HepG2 (cell line): Measurements from ENCODE around the gene MEX3D. TPM values are rescaled to one million over a fixed set of nuclear protein-coding genes. Genes with fewer than 3 reads are reported as not detected.

Experiments used
- ATAC-seq: fragments of 200-7000 bp; cut with Tn5 transposase; 3 replicates; pipeline ENCODE4 v1.9.1; 2020; ENCODE audit warnings: mild to moderate bottlenecking, moderate library complexity
- BruUV-seq: library from RNA; stranded (reverse); fragments of 400-500 nt; replicated peaks from 2 replicates; lab custom pipeline; 2021; lab: Mats Ljungman, UMichigan
- CTCF ChIA-PET: fragments of 300-600 bp; formaldehyde crosslinking; extraction: SDS; loops from one replicate; lab custom pipeline; 2021; ENCODE audit warnings: low total read pairs, inconsistent platforms, low intra/inter-chr PET ratio; lab: Yijun Ruan, JAX
- POLR2A ChIA-PET: fragments of 350-600 bp; sonication (Branson Sonifier 250); formaldehyde crosslinking; loops from one replicate; lab custom pipeline; 2020; ENCODE audit warnings: antibody characterized with exemption, inconsistent platforms; lab: Yijun Ruan, JAX
- DNase-seq: peaks from one replicate; pipeline ENCODE4 v3.0.0-alpha.2; 2015; ENCODE audit warnings: low spot score
- FAIRE-seq: peaks from 3 replicates; lab custom pipeline; 2011; peaks lifted over from hg19 to GRCh38; lab: Jason Lieb, UNC
- H2AFZ ChIP-seq: one replicate; pipeline ENCODE4 v1.6.1; 2011; ENCODE audit warnings: low read length, inconsistent platforms
- H3K27ac ChIP-seq: fragments of 300-600 bp; 3 replicates; pipeline ENCODE4 v1.8.0; 2011; ENCODE audit warnings: mixed run types, mild to moderate bottlenecking, mixed read lengths, low read length, inconsistent platforms; ENCODE audit not compliant: insufficient read depth; ENCODE audit errors: extremely low read length
- H3K27me3 ChIP-seq, 2 experiments: fragments of 200-600 bp in 1 of 2; 2 replicates in 1 of 2; 3 replicates in 1 of 2; pipeline versions ENCODE4 v1.6.0 to v1.8.0; 2011; ENCODE audit warnings: low read length in 2 of 2, mild to moderate bottlenecking in 2 of 2, moderate library complexity in 2 of 2, inconsistent platforms in 1 of 2; ENCODE audit not compliant: insufficient read depth in 2 of 2, control insufficient read depth in 1 of 2
- H3K36me3 ChIP-seq, 2 experiments: fragments of 200-600 bp in 1 of 2; replicated peaks in 1 of 2; 2 replicates in 1 of 2; 3 replicates in 1 of 2; pipeline versions ENCODE4 v1.5.1 to v1.8.0; 2011; ENCODE audit warnings: low read length in 2 of 2, inconsistent platforms in 1 of 2; ENCODE audit not compliant: insufficient read depth in 2 of 2, control insufficient read depth in 1 of 2
- H3K4me1 ChIP-seq: 2 replicates; pipeline ENCODE4 v1.5.1; 2012; ENCODE audit warnings: low read length, inconsistent platforms; ENCODE audit not compliant: insufficient read depth
- H3K4me2 ChIP-seq: 2 replicates; pipeline ENCODE4 v1.6.0; 2011; ENCODE audit warnings: low read depth, low read length, inconsistent platforms
- H3K4me3 ChIP-seq, 3 experiments: fragments of 200-600 bp in 1 of 3; sonication (generic), shearing (Covaris generic) in 1 of 3; replicated peaks in 1 of 3; 2 replicates each; pipeline ENCODE4 v1.5.1; 2011 to 2016; ENCODE audit warnings: low read length in 3 of 3, inconsistent platforms in 2 of 3, low read depth in 2 of 3, mild to moderate bottlenecking in 2 of 3, control low read depth in 1 of 3, mixed read lengths in 1 of 3; ENCODE audit not compliant: insufficient read depth in 1 of 3
- H3K79me2 ChIP-seq: one replicate; pipeline ENCODE4 v1.6.1; 2011; ENCODE audit warnings: low read length, inconsistent platforms; ENCODE audit not compliant: insufficient read depth
- H3K9ac ChIP-seq: 2 replicates; pipeline ENCODE4 v1.6.0; 2011; ENCODE audit warnings: mild to moderate bottlenecking, low read depth, low read length, inconsistent platforms; ENCODE audit not compliant: insufficient read depth
- H3K9me3 ChIP-seq: 2 replicates; pipeline ENCODE4 v1.5.1; 2012; ENCODE audit warnings: mild to moderate bottlenecking, low read length
- H4K20me1 ChIP-seq: 2 replicates; pipeline ENCODE4 v1.6.0; 2011; ENCODE audit warnings: inconsistent platforms, mild to moderate bottlenecking, low read length, moderate library complexity; ENCODE audit not compliant: insufficient read depth
- ARID3A ChIP-seq: IDR thresholded peaks from 2 replicates; pipeline ENCODE4 v1.6.1; 2012; ENCODE audit warnings: low read depth, low read length, improper control_type of control experiment
- ZBTB39 ChIP-seq: sonication (generic); formaldehyde crosslinking; IDR thresholded peaks from 2 replicates; pipeline ENCODE4 v1.5.0; 2020; ENCODE audit warnings: missing genetic modification reagents
- ZNF180 ChIP-seq: sonication (generic); formaldehyde crosslinking; IDR thresholded peaks from 2 replicates; pipeline ENCODE4 v1.4.0; 2020; ENCODE audit warnings: low read depth, missing genetic modification reagents, borderline replicate concordance
- WGBS: methylation state at CpG from one replicate; pipeline ENCODE4 v1.1.6; 2017; ENCODE audit warnings: low lambda C conversion rate; 5-methylcytosine and 5-hydroxymethylcytosine counted together
- in situ Hi-C: cut with HindIII; loops from 2 replicates; pipeline ENCODE4 v1.10.0; 2017; ENCODE audit warnings: low pct_unique_long_range_greater_than_20kb; ENCODE audit not compliant: extremely low pct_ligation_motif_present
- intact Hi-C: fragments of 100-400 bp; cut with micrococcal nuclease; formaldehyde crosslinking; loops from one replicate; pipeline ENCODE4 v1.10.0; 2022; ENCODE audit not compliant: unreplicated experiment
- polyA plus RNA-seq, 8 experiments: library from polyadenylated mRNA; depleted of rRNA in 3 of 8; stranded (reverse) in 7 of 8; unstranded in 1 of 8; fragments of >200 nt; fragmentation: Illumina TruSeq in 4 of 8; extraction: Trizol in 4 of 8; gene quantifications; 2 replicates each; pipeline versions ENCODE4 v1.2.1 to v1.2.3, GENCODE V29; 2011 to 2016; ENCODE audit warnings: low read depth in 4 of 8, missing spikeins in 1 of 8, mixed read lengths in 1 of 8; ENCODE audit not compliant: insufficient read depth in 1 of 8
- total RNA-seq, 5 experiments: library from RNA; depleted of rRNA; stranded (reverse); fragments of >200 nt; fragmentation: Illumina TruSeq; extraction: Trizol; gene quantifications; 2 replicates each; pipeline ENCODE4 v1.2.3, GENCODE V29; 2016; ENCODE audit warnings: low read depth in 1 of 5
- TF ChIP-seq, protein P1 (sequence below): sonication (generic); formaldehyde crosslinking; IDR thresholded peaks from 2 replicates; pipeline ENCODE4 v1.4.0; 2020; ENCODE audit warnings: missing genetic modification reagents

The MEX3D gene
- total and polyA plus RNA-seq, 2 of the 13 experiments (the other 11 are each of a cell fraction or from before 2014, with no cell fraction given), result 3.6 to 17.1 TPM

- no peak overlapping the region for H3K4me3 ChIP-seq
- peaks cover 13 to 26% of the 10 kb centered on the region in 2 experiments for H3K36me3 ChIP-seq
- no peaks in the 10 kb centered on the region; a peak in 2 of 5 replicates for H3K27me3 ChIP-seq
- H3K79me2 ChIP-seq, result peaks cover 41% of the 10 kb centered on the region
- 0 out of 2 replicates have a peak, but pooled peaks have one; percentile 25 for TF ChIP-seq ARID3A
- TF ChIP-seq ZNF180, result no peak
- no peak for TF ChIP-seq ZBTB39 (CRISPR knock-in tag)
- TF ChIP-seq, protein P1, sequence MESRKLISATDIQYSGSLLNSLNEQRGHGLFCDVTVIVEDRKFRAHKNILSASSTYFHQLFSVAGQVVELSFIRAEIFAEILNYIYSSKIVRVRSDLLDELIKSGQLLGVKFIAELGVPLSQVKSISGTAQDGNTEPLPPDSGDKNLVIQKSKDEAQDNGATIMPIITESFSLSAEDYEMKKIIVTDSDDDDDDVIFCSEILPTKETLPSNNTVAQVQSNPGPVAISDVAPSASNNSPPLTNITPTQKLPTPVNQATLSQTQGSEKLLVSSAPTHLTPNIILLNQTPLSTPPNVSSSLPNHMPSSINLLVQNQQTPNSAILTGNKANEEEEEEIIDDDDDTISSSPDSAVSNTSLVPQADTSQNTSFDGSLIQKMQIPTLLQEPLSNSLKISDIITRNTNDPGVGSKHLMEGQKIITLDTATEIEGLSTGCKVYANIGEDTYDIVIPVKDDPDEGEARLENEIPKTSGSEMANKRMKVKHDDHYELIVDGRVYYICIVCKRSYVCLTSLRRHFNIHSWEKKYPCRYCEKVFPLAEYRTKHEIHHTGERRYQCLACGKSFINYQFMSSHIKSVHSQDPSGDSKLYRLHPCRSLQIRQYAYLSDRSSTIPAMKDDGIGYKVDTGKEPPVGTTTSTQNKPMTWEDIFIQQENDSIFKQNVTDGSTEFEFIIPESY (CRISPR knock-in tag), result peak; percentile 49; the same call in 1 of the 2 replicates
- POLR2A ChIA-PET, result interaction anchor here (0.7 to 2.7 kb wide), 2 partner anchors 9 to 10 kb away, joined by 3 to 22 read pairs; partner anchors contain the start of gene MBD3
- ATAC-seq (no peak), DNase-seq (no peak), FAIRE-seq (no peak)
- H3K9ac ChIP-seq, result no peak overlapping the region
- H3K9me3 ChIP-seq, result no peaks in the 10 kb centered on the region
- H3K27ac ChIP-seq, result no peak overlapping the region
- intact Hi-C loops (no loop called here), in situ Hi-C loops (no loop called here)
- peaks cover 5% of the 10 kb centered on the region; the same call in 1 of the 2 replicates for H4K20me1 ChIP-seq
- no TSS peak for BruUV-seq
- no peak overlapping the region for H3K4me2 ChIP-seq
- WGBS, result over 99% methylated on average over 14 of the region's 14 CpGs
- no peak overlapping the region for H2AFZ ChIP-seq
- CTCF ChIA-PET, result no interaction called here
- H3K4me1 ChIP-seq, result peaks cover 27% of the 10 kb centered on the region
Measured at GRCh38 chr19:1601613-1602064, 33.5 kb upstream of the MEX3D start.
